ENCODE data around the gene TPST1. TPM values are rescaled to one million over a fixed set of nuclear protein-coding genes. Genes with fewer than 3 reads are reported as not detected.

The TPST1 gene
- total and polyA plus RNA-seq, 2 of the 8 experiments (the other 6 are each of a cell fraction or from before 2014, with no cell fraction given): 8.2 to 18.4 TPM

DNA sequence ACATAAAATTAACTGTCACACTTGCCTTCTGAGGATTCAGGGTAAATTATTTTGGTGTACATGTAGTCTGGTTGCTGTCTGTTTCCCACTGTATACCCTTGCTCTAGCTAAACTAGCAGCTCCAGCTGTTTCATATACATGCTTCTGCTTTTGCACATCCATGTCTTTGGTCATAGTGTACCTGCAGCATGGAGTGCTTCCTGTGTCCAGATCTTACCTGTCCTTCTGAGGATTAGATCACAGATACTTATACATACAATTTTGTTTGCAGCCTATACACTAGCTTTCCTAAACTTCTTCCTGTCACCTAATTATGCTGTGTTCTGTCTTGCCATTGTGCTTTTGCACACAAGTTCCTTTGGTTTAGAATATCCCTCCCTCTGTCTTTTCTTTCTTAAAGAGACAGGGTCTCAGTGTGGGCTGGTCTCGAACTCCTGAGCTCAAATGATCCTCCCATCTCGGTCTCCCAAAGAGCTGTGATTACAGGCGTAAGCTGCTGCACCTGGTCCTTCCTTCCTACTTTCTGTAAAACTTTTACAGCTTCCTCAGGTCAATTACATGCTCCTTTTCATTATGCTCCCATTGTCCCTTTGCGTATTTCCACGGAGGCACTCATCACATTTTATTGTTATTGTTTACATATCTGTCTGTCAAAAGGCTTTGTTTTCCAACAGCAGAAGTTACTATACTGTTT, 33.8 kb downstream of the TPST1 start:
- no peak overlapping the region for H3K27ac ChIP-seq (ENCODE audit: low read depth, low read length)
- no peak overlapping the region for H2AK5ac ChIP-seq (ENCODE audit: low read depth, low read length)
- H3K27me3 ChIP-seq (replicated peaks in 1 of 4; ENCODE audit: control insufficient read depth in 3 of 4, extremely low read depth in 1 of 4, insufficient read depth in 3 of 4, low read length in 3 of 4): no peaks in the 10 kb centered on the region
- no peak overlapping the region for H3K4me2 ChIP-seq (ENCODE audit: insufficient read depth in 1 of 2, low read depth in 2 of 2, low read length in 2 of 2)
- H3K4ac ChIP-seq (replicated peaks; ENCODE audit: insufficient read length, low read depth, low read length): no peak overlapping the region
- ChIA-PET POLR2A (ENCODE audit: partially characterized antibody) (interaction anchor here (0.6 kb wide), 1 partner anchor 183 kb away, joined by 3 read pairs; no protein-coding TSS in a partner anchor), CTCF (ENCODE audit: partially characterized antibody) (interaction anchor here (0.6 to 1.1 kb wide), 2 partner anchors 138 to 296 kb away, joined by 3 read pairs; no protein-coding TSS in a partner anchor)
- no peaks in the 10 kb centered on the region for H3K9me3 ChIP-seq (ENCODE audit: insufficient read depth in 2 of 2, low read depth in 1 of 2, low read length in 1 of 2)
- WGBS, 2 experiments (ENCODE audit: extremely low coverage in 1 of 2, insufficient coverage in 1 of 2, insufficient read length in 1 of 2, insufficient replicate concordance in 2 of 2, low coverage in 1 of 2, low lambda C conversion rate in 2 of 2, missing lambda C conversion rate in 1 of 2): 89% methylated on average over 5 of the region's 5 CpGs; no CpG with 5 or more reads in 1 of the 2 experiments
- no peak overlapping the region for H2BK15ac ChIP-seq (ENCODE audit: low read length)
- FAIRE-seq: no peak
- no peaks in the 10 kb centered on the region for H3K23me2 ChIP-seq (ENCODE audit: low read depth, low read length)
- no peak overlapping the region for H3K18ac ChIP-seq (ENCODE audit: extremely low read depth, low read length)
- H3K4me1 ChIP-seq (replicated peaks in 1 of 4; ENCODE audit: control insufficient read depth in 3 of 4, insufficient read depth in 4 of 4, low read length in 3 of 4): no peaks in the 10 kb centered on the region
- H4K8ac ChIP-seq (ENCODE audit: extremely low read depth, insufficient read depth, low read length): no peak overlapping the region
- H3K9ac ChIP-seq (replicated peaks in 1 of 4; ENCODE audit: extremely low read depth in 1 of 4, low read depth in 3 of 4, low read length in 3 of 4): no peak overlapping the region
- H3K23ac ChIP-seq (ENCODE audit: insufficient read length): no peak overlapping the region
- H3K14ac ChIP-seq (ENCODE audit: insufficient read length): no peak overlapping the region
- H3K56ac ChIP-seq (replicated peaks; ENCODE audit: insufficient read length, low read depth, low read length): no peak overlapping the region
- H2BK12ac ChIP-seq (ENCODE audit: low read depth, low read length): no peak overlapping the region
- no peaks in the 10 kb centered on the region for H3K36me3 ChIP-seq (ENCODE audit: control insufficient read depth in 2 of 4, insufficient read depth in 4 of 4, low read length in 3 of 4)
- H2BK120ac ChIP-seq (replicated peaks; ENCODE audit: low read depth, low read length): no peak overlapping the region
- H4K5ac ChIP-seq (ENCODE audit: insufficient read length, low read depth, low read length): no peak overlapping the region
- H3K79me1 ChIP-seq (ENCODE audit: low read depth, low read length): 0 out of 2 replicates have a peak, but pooled peaks cover 2% of the 10 kb centered on the region
- H4K91ac ChIP-seq (replicated peaks; ENCODE audit: insufficient read length, low read length): no peak overlapping the region
- DNase-seq (ENCODE audit: low read depth in 1 of 2, low spot score in 2 of 2): no peak
- peaks cover 0 to 4% of the 10 kb centered on the region in 2 experiments for H4K20me1 ChIP-seq (replicated peaks in 1 of 2; ENCODE audit: control insufficient read depth in 1 of 2, insufficient read depth in 2 of 2, low read length in 2 of 2)
- no peak overlapping the region for H3K4me3 ChIP-seq (ENCODE audit: extremely low read depth in 1 of 4, insufficient read depth in 2 of 4, low read depth in 3 of 4, low read length in 4 of 4)
- H2BK5ac ChIP-seq (ENCODE audit: low read depth, low read length): no peak overlapping the region
- H2AFZ ChIP-seq (ENCODE audit: low read length): no peak overlapping the region
- no peak overlapping the region for H2BK20ac ChIP-seq (ENCODE audit: low read length)
- no peaks in the 10 kb centered on the region; a peak in 2 of 4 replicates for H3K79me2 ChIP-seq (ENCODE audit: control insufficient read depth in 1 of 2, insufficient read depth in 2 of 2, low read length in 2 of 2)
- TF ChIP-seq MAFK (IDR thresholded peaks at IDR 0.05; ENCODE audit: low read depth, low read length) (no peak), JUND (IDR thresholded peaks at IDR 0.05; ENCODE audit: low read length) (no peak), SP4 (IDR thresholded peaks at IDR 0.05; ENCODE audit: low read length) (no peak), SIX5 (IDR thresholded peaks at IDR 0.05; ENCODE audit: low read depth, low read length) (no peak), SIRT6 (IDR thresholded peaks at IDR 0.05; ENCODE audit: low read length) (no peak), EZH2 (IDR thresholded peaks at IDR 0.05; ENCODE audit: low read depth, low read length, severe bottlenecking) (no peak), CEBPB (IDR thresholded peaks at IDR 0.05; ENCODE audit: low read depth, low read length) (no peak), HDAC6 (IDR thresholded peaks at IDR 0.05; ENCODE audit: low read depth, low read length) (no peak), NRF1 (IDR thresholded peaks at IDR 0.05; ENCODE audit: low read depth, low read length) (no peak), KDM5A (IDR thresholded peaks at IDR 0.05; ENCODE audit: low read length) (no peak), PHF8 (conservative IDR thresholded peaks at IDR 0.05; ENCODE audit: low read depth, low read length) (no peak), SIN3A (conservative IDR thresholded peaks at IDR 0.05 in 1 of 2, IDR thresholded peaks at IDR 0.05 in 1 of 2; ENCODE audit: low read depth in 1 of 2, low read length in 2 of 2) (no peak), POLR2A (IDR thresholded peaks at IDR 0.05; ENCODE audit: control extremely low read depth in 1 of 2, low read depth in 2 of 2, low read length in 2 of 2) (no peak), GABPA (IDR thresholded peaks at IDR 0.05; ENCODE audit: borderline replicate concordance, insufficient read depth, low read length) (no peak)

Measured in H1 (cell line).